Upper lobe of left lung (tissue), 6 donors: ENCODE measurements around the gene WBP2. TPM values are rescaled to one million over a fixed set of nuclear protein-coding genes. Genes with fewer than 3 reads are reported as not detected.

Experiments
- ATAC-seq, 2 donors: fragments of 200-7000 bp; cut with Tn5 transposase; one replicate each; pipeline ENCODE4 v1.9.1; 2022; ENCODE audit warnings: mild to moderate bottlenecking in 2 of 2, moderate library complexity in 2 of 2; ENCODE audit not compliant: low FRiP score in 2 of 2
- DNase-seq, 2 donors: peaks; one replicate each; pipeline ENCODE4 v3.0.0-alpha.2; 2019 to 2020
- H3K27ac ChIP-seq, 4 donors: fragments of 200-600 bp; sonication (generic); one replicate each; pipeline ENCODE4 v1.5.1; 2016 to 2019
- H3K27me3 ChIP-seq, 4 donors: fragments of 200-600 bp; sonication (generic); one replicate each; pipeline ENCODE4 v1.5.1; 2017 to 2019
- H3K36me3 ChIP-seq, 4 donors: fragments of 200-600 bp; sonication (generic); one replicate each; pipeline ENCODE4 v1.5.1; 2016 to 2019
- H3K4me1 ChIP-seq, 4 donors: fragments of 200-600 bp; sonication (generic); one replicate each; pipeline ENCODE4 v1.5.1; 2018 to 2019
- H3K4me3 ChIP-seq, 4 donors: fragments of 200-600 bp; sonication (generic); one replicate each; pipeline ENCODE4 v1.5.1; 2017 to 2019; ENCODE audit warnings: mild to moderate bottlenecking in 2 of 4, moderate library complexity in 1 of 4
- H3K9me3 ChIP-seq, 4 donors: fragments of 200-600 bp; sonication (generic); one replicate each; pipeline ENCODE4 v1.5.1; 2018 to 2019
- CTCF ChIP-seq, 6 experiments: fragments of 450-650 bp in 4 of 6; fragments of 200-600 bp in 2 of 6; sonication (generic) in 2 of 6; IDR thresholded peaks; one replicate each; pipeline ENCODE4 v1.5.1; 2016 to 2019; ENCODE audit warnings: antibody characterized with exemption in 6 of 6
- EP300 ChIP-seq, 4 donors: sonication (generic); formaldehyde crosslinking; IDR thresholded peaks; one replicate each; pipeline ENCODE4 v1.5.1; 2017; ENCODE audit warnings: antibody characterized with exemption in 4 of 4, control low read depth in 2 of 4
- POLR2A ChIP-seq, 4 donors: fragments of 450-650 bp; IDR thresholded peaks; one replicate each; pipeline ENCODE4 v1.5.1; 2016 to 2017; ENCODE audit warnings: antibody characterized with exemption in 4 of 4, mild to moderate bottlenecking in 2 of 4
- POLR2AphosphoS5 ChIP-seq, 2 donors: sonication (generic); formaldehyde crosslinking; IDR thresholded peaks; one replicate each; pipeline ENCODE4 v1.5.1; 2017; ENCODE audit warnings: antibody characterized with exemption in 2 of 2
- WGBS, 2 donors: methylation state at CpG; one replicate each; pipeline ENCODE4 v1.1.5; 2017 to 2018; 5-methylcytosine and 5-hydroxymethylcytosine counted together
- total RNA-seq, 6 donors: library from RNA; depleted of rRNA in 4 of 6; stranded (reverse); fragments of >200 nt in 4 of 6; gene quantifications; one replicate each; pipeline versions ENCODE4 v1.1.0 to v1.2.1, GENCODE V29; 2016 to 2021
- donor health status: DM: no; HTN: no; CAD: no; lungs with moderate emphysema.
- donor health status: DM: no; HTN: yes; CAD: no; lungs with severe emphysema.

WBP2 gene
- total RNA-seq, 6 donors from 2014 or later: 70.1 to 183 (median 87.8) TPM

- TF ChIP-seq POLR2A (IDR thresholded peaks at IDR 0.05): no peak
- no peak for TF ChIP-seq EP300 (IDR thresholded peaks at IDR 0.05)
- TF ChIP-seq POLR2AphosphoS5 (IDR thresholded peaks at IDR 0.05): no peak
- no peak for TF ChIP-seq CTCF (IDR thresholded peaks at IDR 0.05)
- Histone ChIP-seq H3K4me3 (no peak overlapping the region), H3K27me3 (no peaks in the 10 kb centered on the region), H3K36me3 (peaks cover 17 to 92% (median 74%) of the 10 kb centered on the region in 4 donors), H3K27ac (no peak overlapping the region), H3K4me1 (no peaks in the 10 kb centered on the region), H3K9me3 (no peaks in the 10 kb centered on the region)
- ATAC-seq: no peak
- 93 to 97% methylated on average over 7 of the region's 7 CpGs for WGBS, 2 donors
- DNase-seq: no peak
Observed at GRCh38 chr17:75821552-75821951, 33.6 kb downstream of the WBP2 start.

- no peak for ATAC-seq
- H3K36me3 ChIP-seq: peaks cover 17 to 97% (median 78%) of the 10 kb centered on the region in 4 donors
- WGBS, 2 donors: 85 to 88% methylated on average over 14 to 21 of the region's 21 CpGs
Observed at GRCh38 chr17:75820094-75821080, 34.7 kb downstream of the WBP2 start.

GRCh38 chr17:75819678-75820077 is 35.5 kb downstream of the WBP2 start:
- Histone ChIP-seq H3K27me3 (no peaks in the 10 kb centered on the region), H3K36me3 (peaks cover 21 to 99% (median 79%) of the 10 kb centered on the region in 4 donors), H3K27ac (no peak overlapping the region), H3K4me3 (no peak overlapping the region), H3K9me3 (no peaks in the 10 kb centered on the region), H3K4me1 (no peaks in the 10 kb centered on the region)
- TF ChIP-seq POLR2AphosphoS5 (IDR thresholded peaks at IDR 0.05) (no peak), EP300 (IDR thresholded peaks at IDR 0.05) (no peak), POLR2A (IDR thresholded peaks at IDR 0.05) (no peak), CTCF (IDR thresholded peaks at IDR 0.05) (no peak)
- ATAC-seq (no peak), DNase-seq (no peak)
- 87 to 94% methylated on average over 14 to 16 of the region's 16 CpGs for WGBS, 2 donors

More at GRCh38 chr17:75820094-75821080, 34.7 kb downstream of the WBP2 start:
- TF ChIP-seq EP300 (IDR thresholded peaks at IDR 0.05): no peak
- TF ChIP-seq CTCF (IDR thresholded peaks at IDR 0.05): no peak
- no peak for TF ChIP-seq POLR2AphosphoS5 (IDR thresholded peaks at IDR 0.05)
- no peak for TF ChIP-seq POLR2A (IDR thresholded peaks at IDR 0.05)
- Histone ChIP-seq H3K27ac (no peak overlapping the region), H3K9me3 (no peaks in the 10 kb centered on the region), H3K27me3 (no peaks in the 10 kb centered on the region), H3K4me1 (no peaks in the 10 kb centered on the region), H3K4me3 (no peak overlapping the region)
- no peak for DNase-seq

DNA sequence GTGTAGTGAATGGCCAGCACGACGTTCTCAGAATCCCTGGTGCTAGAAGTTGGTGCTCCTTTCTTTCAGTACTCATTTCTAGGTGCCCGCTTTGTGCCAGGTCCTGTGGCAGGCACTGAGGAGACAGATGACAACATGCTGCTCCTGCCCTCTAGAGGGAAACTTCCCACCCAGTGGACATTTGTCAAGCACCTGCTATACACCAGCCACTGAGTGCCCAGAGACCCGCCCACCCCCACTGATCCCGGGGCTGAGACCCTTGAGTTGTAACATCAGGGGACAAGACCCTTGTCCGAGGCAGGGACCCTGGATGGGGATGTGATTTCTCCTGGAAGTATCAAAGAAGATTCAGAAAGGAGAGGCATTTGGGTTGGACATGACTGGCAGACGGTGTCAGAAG is 36.0 kb downstream of the WBP2 start:
- H3K36me3 ChIP-seq: peaks cover 19 to 99% (median 78%) of the 10 kb centered on the region in 4 donors
- 90 to 95% methylated on average over 6 to 7 of the region's 7 CpGs for WGBS, 2 donors
- no peak for ATAC-seq

DNA sequence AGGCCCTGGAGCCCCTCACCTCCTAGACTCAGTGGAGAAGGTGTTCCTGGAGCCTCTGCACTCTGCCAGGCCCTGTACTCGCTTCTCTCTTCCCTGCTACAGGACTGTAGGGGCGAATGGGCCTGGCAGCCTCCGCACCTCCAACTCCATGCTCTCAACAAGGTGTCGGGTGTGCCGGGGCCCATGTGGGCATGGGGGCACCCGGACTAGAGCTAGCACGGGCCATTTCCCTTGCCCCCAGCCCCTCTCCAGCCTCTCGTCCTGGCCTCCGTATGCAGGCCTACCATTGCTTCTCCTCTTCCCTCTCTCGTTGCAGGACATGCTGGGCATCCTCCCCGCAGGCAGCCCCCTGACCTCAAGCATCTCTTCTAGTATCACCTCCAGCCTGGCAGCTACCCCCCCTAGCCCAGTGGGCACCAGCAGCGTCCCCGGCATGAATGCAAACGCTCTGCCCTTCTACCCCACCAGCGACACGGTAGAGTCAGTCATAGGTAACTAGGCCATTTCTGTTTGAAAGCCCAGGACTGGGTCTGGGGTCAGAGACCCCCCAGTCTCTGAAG is 36.7 kb downstream of the WBP2 start:
- no peak for ATAC-seq
- no peak for TF ChIP-seq CTCF (IDR thresholded peaks at IDR 0.05)
- TF ChIP-seq POLR2AphosphoS5 (IDR thresholded peaks at IDR 0.05): no peak
- TF ChIP-seq EP300 (IDR thresholded peaks at IDR 0.05): no peak
- no peak for TF ChIP-seq POLR2A (IDR thresholded peaks at IDR 0.05)
- WGBS, 2 donors: 95 to 96% methylated on average over 10 to 16 of the region's 16 CpGs

More for the DNA sequence above, 36.0 kb downstream of the WBP2 start:
- DNase-seq: no peak
- Histone ChIP-seq H3K4me3 (no peak overlapping the region), H3K27me3 (no peaks in the 10 kb centered on the region), H3K4me1 (no peaks in the 10 kb centered on the region), H3K27ac (no peak overlapping the region), H3K9me3 (no peaks in the 10 kb centered on the region)
- TF ChIP-seq EP300 (IDR thresholded peaks at IDR 0.05): no peak

More for the DNA sequence above, 36.7 kb downstream of the WBP2 start:
- no peak overlapping the region for H3K27ac ChIP-seq
- H3K9me3 ChIP-seq: no peaks in the 10 kb centered on the region
- no peak overlapping the region for H3K4me3 ChIP-seq
- H3K27me3 ChIP-seq: no peaks in the 10 kb centered on the region
- H3K36me3 ChIP-seq: peaks cover 23 to 99% (median 77%) of the 10 kb centered on the region in 4 donors
- no peaks in the 10 kb centered on the region for H3K4me1 ChIP-seq
- no peak for DNase-seq
